KBM-7 (cell line): ENCODE data around the gene MYO15A.

Source experiments
- DNase-seq: peaks from one replicate; pipeline ENCODE4 v3.0.0-alpha.2; 2015
- in situ Hi-C: fragments of 300-500 bp; cut with MboI; formaldehyde crosslinking; loops from 2 replicates; pipeline ENCODE4 v1.14.3; 2020; ENCODE audit warnings: low sequenced_read_pairs, low pct_unique_long_range_greater_than_20kb, mixed read lengths

Gene MYO15A, protein sequence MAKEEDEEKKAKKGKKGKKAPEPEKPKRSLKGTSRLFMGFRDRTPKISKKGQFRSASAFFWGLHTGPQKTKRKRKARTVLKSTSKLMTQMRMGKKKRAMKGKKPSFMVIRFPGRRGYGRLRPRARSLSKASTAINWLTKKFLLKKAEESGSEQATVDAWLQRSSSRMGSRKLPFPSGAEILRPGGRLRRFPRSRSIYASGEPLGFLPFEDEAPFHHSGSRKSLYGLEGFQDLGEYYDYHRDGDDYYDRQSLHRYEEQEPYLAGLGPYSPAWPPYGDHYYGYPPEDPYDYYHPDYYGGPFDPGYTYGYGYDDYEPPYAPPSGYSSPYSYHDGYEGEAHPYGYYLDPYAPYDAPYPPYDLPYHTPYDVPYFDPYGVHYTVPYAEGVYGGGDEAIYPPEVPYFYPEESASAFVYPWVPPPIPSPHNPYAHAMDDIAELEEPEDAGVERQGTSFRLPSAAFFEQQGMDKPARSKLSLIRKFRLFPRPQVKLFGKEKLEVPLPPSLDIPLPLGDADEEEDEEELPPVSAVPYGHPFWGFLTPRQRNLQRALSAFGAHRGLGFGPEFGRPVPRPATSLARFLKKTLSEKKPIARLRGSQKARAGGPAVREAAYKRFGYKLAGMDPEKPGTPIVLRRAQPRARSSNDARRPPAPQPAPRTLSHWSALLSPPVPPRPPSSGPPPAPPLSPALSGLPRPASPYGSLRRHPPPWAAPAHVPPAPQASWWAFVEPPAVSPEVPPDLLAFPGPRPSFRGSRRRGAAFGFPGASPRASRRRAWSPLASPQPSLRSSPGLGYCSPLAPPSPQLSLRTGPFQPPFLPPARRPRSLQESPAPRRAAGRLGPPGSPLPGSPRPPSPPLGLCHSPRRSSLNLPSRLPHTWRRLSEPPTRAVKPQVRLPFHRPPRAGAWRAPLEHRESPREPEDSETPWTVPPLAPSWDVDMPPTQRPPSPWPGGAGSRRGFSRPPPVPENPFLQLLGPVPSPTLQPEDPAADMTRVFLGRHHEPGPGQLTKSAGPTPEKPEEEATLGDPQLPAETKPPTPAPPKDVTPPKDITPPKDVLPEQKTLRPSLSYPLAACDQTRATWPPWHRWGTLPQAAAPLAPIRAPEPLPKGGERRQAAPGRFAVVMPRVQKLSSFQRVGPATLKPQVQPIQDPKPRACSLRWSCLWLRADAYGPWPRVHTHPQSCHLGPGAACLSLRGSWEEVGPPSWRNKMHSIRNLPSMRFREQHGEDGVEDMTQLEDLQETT (N-terminal part only)

DNA sequence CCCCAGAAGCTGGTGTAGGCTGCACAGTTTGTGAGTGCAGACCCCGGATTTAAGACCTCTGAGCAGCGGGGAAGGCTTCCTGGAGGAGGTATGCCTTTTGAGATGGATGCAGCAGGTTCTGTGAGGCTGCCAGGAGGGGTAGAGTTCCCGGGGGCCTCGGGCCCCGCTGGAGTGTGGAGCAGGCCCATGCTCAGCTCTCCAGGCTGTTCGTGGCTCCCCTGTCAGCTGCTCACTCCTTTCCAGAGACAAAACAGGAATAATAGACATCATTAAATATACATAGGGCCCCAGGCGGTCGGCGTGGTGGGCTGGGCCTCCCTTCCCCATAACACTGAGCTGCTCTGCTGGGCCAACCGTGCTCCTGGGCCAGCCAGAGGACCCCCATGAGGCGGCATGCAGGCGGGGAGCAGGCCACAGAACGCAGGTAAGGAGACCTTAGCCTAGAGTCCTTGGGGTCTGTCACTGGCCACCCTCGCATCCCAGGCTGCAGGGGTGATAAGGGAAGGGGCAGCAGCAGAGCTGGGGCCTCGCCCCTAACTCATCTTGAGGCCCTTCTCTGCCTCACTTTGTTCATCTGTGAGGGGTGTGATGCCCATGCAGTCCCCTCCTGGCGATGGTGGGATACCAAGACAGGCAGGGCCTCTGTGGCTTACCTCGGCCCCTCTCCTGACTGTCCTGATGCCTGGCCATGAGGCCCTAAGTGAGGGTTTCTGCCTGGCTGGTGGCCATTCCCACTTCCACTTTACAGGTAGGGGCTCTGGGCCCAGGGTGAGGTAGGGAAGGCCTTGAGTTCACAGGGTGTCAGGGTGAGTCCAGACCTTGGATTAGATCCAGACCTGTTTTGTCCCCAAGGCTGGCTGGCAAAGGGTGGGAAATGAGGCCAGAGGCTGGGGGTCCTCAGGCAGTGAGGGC is at the start of gene MYO15A:
TSS of gene MYO15A (plus strand) at position 356 of the 912 bp plus-strand sequence. CDS start 10,045 bp downstream, outside the sequence.
- DNase-seq: no peak
- in situ Hi-C loops: no loop called here

DNA sequence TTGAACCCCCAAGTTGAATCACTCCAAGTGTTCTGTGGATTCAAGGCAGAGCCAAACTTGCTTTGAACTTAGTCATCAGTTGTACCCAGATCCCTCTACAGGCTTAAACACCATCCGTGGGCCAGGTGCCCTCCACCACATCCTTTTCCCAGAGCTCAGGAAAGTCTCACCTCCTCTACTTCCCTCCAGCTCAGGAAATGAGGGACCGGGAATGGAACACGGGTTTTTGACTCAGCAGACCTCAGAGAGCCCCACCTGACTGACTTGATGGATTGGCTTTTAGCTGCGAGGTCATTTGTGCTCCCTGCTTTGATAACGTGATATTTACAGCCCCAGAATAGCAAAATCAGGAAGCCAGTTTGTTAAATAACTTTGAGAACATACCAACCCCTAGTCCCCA is 49.3 kb upstream of the MYO15A start:
- in situ Hi-C loops: no loop called here
- no peak for DNase-seq

DNA sequence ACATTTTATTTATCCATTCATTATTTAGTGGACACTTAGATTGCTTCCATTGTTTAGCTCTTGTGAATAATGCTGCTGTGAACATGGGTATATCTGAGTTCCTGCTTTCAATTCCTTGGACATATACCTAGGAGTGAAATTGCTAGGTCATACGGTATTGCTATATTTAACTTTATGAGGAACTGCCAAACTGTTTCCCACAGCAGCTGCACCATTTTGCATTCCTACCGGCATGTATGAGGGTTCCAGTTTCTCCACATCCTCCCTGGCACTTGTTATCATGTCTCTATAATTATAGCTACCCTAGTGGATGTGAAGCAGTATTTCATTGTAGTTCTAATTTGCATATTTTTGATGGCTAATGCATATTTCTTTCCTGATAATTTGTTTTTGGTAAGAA is 44.5 kb upstream of the MYO15A start:
- in situ Hi-C loops: no loop called here
- DNase-seq: peak; percentile 18

DNA sequence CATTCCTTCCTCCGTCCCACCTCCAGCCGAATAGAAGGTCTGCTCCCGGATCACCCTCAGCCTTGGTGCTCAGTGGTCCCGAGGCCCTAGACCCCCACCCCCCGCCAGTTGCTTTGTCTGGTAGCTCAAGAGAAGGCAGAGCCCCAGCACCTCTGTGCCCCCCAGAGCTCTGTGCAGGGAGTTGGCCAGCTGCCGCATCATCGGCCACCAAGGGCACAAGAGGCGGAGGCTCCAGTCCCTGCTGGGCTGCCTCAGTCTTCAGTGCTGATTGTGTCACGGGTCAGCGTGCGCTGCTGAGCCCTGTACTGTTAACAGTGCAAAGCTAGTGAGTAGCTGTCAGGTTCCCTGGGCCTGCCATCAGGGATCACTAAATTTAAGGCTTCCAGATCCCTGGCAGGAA is 43.0 kb upstream of the MYO15A start:
- in situ Hi-C loops: no loop called here
- DNase-seq: no peak

DNA sequence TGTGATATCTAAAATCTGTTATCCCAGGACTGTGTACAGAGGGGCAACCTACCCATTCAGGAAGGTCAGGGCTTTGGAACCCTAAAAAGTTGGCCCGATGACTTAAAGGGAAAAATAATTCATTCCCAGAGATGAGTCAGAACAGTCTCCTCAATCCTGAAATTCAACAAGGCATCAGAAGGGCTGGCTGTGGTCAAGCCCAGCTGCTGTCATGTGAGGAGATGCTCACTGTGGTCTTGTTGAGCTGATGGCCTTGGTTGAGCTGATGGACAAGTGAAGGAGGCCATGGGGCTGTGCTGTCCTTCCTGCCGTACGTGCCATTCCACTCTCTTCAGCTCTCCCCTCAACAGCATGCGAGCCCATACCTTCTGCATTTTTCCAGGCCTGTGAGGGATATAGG is 41.7 kb upstream of the MYO15A start:
- in situ Hi-C loops: no loop called here
- DNase-seq: no peak

DNA sequence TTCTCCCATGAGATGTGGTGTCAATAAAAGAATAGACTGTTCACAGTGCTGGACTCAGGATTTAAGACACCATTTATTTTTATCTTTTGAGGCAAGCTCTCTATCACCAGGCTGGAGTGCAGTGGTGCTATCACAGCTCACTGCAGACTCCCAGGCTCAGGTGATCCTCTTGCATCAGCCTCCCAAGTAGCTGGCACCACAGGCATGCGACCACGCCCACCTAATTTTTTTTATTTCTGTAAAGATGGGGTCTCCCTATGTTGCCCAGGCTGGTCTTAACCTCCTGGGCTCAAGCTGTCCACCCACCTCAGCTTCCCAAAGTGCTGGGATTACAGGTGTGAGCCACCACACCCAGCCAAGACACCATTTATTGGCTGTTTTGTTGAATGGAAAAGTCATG is 39.5 kb upstream of the MYO15A start:
- in situ Hi-C loops: no loop called here
- DNase-seq: no peak

DNA sequence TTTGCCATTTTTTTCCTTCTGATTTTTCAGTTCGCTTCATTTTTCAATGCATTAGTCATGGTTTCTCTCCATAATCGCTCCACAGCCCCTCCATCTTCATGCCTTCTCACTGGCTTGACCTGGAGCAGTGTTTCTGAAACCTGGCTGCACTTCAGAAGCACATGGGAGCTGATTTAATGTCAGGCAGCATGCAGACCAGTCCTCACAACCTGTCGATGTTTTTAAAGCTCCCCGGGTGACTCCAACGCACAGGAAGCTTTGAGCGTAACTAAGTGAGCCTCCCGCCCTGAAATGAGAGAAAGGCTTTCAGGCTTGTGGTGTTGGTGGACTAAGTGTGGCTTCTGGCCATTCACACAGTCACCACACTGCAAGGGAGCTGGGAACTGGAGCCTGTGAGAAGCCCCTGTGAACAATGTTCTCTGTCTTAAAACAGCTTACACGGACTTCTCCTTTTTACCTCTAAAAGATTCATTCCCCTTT is 37.7 kb upstream of the MYO15A start:
- in situ Hi-C loops: no loop called here
- DNase-seq: peak; percentile 81

DNA sequence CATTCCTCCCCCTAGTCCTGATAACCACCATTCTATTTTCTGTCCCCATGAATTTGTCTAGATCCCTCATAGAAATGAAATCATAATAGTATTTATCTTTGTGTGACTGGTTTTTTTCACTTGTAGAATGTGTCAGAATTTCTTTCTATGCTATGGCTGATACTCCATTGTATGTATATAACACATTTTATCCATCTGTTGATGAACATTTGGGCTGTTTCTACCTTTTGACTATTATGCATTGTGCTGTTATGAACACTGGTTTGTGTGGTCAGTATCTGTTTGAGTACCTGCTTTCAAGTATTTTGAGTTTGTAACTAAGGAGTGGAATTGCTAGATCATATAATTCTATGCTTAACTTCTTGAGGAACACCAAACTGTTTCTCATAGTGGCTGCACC is 36.8 kb upstream of the MYO15A start:
- in situ Hi-C loops: no loop called here

DNA sequence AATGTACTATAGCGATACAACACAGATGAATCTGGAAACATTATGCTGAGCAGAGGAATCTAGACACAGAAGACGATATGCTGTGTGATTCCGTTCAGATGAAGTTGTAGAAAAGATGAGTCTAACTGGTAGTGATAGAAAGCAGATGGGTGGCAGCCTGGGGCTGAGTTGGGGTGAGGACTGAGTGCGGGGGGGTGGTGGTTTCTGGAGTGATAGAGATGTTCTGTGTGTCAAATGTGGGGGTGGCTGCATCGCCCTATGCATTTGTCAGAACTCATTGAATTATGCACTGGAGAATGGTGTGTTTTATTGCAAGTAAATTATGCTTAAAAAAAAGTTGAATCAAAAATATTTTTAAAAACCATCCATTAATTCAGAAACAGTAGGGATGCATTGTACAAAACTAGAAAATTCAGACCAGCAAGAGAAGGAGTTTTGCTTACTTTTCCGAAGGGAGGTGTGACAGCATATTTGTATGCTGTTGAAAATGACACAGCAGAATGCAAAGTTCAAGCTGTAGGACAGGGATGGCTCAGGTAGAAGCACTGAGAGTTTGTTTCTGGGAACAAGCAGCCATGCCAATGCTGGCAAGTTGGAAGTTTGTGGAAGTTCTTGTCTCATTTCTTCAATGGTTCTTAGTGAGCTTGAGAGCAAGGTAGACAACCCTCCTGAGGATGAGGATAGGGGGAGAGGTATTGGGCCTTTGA is 33.8 kb upstream of the MYO15A start:
- DNase-seq: no peak
- in situ Hi-C loops: no loop called here

More for the DNA sequence above, 36.8 kb upstream of the MYO15A start:
- DNase-seq: no peak

DNA sequence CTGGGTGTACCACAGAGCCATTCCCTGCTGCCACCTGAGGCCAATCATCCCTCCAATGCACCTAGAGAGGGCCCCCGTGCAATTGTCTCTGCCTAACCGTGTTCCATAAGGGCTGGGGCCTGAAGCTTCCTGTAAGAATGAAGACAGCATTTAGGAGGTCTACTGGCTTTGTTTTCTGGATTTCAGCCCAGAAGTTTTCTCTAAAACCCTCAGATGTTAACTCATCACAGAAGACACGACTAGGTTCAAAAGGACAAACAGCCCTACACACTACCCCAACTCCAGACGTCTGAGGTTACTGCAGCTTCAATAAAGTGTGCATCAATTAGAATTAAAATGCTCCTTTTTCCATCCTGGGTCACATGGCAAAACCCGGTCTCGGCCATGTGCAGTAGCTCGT is 31.6 kb upstream of the MYO15A start:
- in situ Hi-C loops: no loop called here
- no peak for DNase-seq

DNA sequence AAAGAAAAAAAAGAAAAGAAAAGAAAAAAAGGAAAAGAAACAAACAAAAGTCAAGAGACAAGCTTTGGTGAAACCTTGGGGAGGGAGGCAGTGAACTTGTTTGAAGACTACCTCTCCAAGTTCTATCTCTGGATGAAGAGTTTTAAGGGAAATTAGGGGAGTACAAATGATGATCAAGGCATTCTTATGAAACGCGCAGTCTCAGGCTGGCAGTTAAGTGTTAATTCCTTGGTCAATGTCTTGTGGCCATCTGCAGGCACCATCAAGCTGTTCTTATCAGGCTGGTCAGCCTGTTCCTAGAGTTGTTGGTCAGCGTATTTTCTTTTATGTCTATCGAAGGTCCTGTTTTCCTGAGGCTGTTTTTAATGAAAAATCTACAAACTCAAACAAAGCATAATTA is 29.0 kb upstream of the MYO15A start:
- in situ Hi-C loops: no loop called here
- no peak for DNase-seq

DNA sequence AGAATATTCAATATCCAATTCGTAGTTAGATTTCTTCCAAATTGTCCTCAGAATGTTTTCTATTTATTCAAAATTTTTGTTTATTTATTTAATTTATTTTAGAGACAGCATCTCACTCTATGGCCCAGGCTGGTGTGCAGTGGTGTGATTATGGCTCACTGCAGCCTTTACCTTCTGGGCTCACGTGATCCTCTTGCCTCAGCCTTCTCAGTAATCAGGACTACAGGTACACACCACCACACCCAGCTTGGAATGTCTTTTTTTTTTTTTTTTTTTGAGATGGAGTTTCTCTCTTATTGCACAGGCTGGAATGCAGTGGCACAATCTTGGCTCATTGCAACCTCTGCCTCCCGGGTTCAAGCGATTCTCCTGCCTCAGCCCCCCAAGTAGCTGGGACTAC is 24.3 kb upstream of the MYO15A start:
- in situ Hi-C loops: no loop called here

DNA sequence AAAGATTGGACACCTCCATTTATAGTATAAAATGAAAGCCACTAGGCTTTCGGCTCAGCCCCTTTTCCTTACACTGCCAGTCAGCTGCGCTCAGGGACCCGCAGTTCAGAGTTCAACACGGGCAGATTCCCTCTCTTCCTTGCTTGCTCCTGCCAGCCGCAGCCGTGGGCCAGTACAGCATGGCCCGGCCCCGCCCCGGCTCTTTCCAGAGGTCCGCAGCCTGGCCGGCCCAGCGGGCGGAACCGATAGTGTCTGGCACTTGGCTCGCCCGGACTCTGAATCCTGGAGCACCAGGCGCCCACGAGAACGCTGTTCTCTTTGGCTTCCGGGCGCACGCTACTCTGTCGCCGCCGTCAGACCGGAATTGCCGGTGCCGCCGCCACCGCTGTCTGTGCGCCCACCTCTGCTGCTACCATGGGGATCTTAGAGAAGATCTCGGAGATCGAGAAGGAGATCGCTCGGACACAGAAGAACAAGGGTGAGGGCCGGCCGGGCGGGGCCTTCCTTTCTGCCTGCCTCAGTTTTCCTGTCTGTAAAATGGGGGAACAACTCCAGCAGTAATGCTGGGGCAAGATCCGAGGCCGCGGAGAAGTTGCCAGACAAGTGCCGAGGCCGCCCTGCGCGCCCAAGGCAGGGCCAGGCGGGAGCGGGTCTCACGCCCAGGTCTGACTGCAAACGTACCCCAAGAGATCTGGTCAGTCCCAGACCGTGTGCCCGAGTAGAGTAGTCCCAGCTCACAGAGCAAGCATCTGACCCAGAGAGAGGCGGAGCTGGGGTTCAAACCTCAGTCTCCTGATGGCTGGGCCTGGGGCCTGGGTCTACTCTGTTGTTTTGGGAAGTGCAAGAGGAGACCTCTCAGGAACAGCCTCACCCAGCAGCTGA is 20.7 kb upstream of the MYO15A start, which contains the start of gene DRG2:
TSS of gene DRG2 (plus strand) at position 339 of the 882 bp plus-strand sequence. CDS start at position 415, 76 bp downstream.
- in situ Hi-C loops: no loop called here
- peak; percentile 93 for DNase-seq

More for the DNA sequence above, 24.3 kb upstream of the MYO15A start:
- DNase-seq: no peak

DNA sequence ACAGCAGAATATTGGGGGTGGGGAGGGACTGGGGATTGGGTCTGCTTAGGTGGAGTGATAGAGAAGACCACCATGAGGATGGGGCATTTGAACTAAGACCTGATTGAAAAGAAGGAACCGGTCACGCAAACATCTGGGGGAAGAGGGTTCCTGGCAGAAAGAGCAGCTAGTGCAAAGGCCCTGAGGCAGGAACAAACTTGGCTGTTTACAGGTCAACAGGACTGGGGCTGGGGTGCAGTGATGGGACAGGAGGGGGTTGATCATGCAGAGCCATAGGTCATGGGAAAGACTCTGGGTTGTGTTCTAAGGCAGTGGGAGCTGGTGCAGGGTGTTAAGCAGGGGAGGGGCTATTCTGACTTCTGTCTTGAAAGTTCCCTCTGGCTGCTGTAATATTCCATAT is 18.9 kb upstream of the MYO15A start:
- in situ Hi-C loops: no loop called here
- no peak for DNase-seq

DNA sequence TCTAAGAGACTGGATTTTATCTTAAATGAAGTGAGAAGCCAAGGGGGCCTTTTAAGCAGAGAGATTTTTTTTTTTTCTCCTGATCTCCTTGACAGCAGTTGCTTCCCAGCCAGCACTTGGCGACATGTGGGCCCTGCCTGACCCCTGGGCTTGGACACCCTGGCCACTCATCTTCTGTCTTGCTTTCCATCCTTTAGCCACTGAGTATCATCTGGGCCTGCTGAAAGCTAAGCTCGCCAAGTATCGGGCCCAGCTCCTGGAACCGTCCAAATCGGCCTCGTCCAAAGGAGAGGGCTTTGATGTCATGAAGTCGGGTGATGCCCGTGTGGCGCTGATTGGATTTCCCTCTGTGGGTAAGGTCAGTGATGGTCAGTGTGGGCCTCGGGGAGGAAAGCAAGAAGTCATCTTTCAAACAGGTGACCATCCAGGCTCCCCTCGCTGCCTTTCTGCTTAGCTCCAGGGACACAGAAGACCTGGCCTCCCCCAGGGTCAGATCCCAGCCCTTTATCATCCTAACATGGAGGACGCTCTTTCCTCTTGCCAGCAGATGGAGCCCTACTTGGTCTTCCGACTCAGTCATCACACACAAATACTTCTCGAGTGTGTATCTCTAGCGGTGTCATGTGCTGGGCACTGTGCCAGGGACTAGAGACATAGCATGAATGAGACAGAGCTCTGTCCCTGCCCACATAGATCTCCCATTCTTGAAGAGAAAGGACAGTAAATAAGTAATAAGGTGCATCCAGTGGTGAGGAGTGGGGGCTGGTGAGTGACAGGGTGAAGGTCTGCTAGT is 14.7 kb upstream of the MYO15A start:
- peak; percentile 52 for DNase-seq
- in situ Hi-C loops: no loop called here

DNA sequence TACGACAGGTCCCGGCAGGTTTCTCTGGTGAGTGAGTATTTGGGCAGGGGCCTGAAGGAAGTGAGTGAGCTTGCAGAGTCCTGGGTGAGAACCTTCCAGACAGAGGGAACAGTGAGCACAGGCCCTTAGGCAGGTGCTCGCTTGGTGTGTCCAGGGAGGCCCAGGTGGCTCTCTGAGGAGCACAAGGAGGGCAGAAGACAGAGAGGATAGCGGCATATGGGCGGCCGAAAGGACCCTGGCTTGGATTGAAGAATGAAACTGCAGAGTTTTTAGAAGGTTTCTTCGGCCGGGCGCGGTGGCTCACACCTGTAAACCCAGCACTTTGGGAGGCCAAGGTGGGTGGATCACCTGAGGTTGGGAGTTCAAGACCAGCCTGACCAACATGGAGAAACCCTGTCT is 14.1 kb upstream of the MYO15A start:
- in situ Hi-C loops: no loop called here
- DNase-seq: no peak
